Astrocyte (in vitro differentiated cells and primary cell): ENCODE data around the gene ZNF212. TPM values are rescaled to one million over a fixed set of nuclear protein-coding genes. Genes with fewer than 3 reads are reported as not detected.

Experiments
- DNase-seq: peaks from one replicate; pipeline ENCODE4 v3.0.0-alpha.2; 2010; ENCODE audit warnings: low read depth
- FAIRE-seq: peaks from 2 replicates; lab custom pipeline; 2011; peaks lifted over from hg19 to GRCh38; lab: Jason Lieb, UNC
- H2AFZ ChIP-seq: 2 replicates; pipeline ENCODE4 v1.6.0; 2012; ENCODE audit warnings: low read depth, low read length, inconsistent platforms
- H3K27ac ChIP-seq: 2 replicates; pipeline ENCODE4 v1.5.1; 2011; ENCODE audit warnings: low read depth, low read length, inconsistent platforms
- H3K27me3 ChIP-seq: 2 replicates; pipeline ENCODE4 v1.6.0; 2011; ENCODE audit warnings: low read length, inconsistent platforms; ENCODE audit not compliant: insufficient read depth
- H3K36me3 ChIP-seq: 2 replicates; pipeline ENCODE4 v1.5.1; 2011; ENCODE audit warnings: low read length, inconsistent platforms; ENCODE audit not compliant: insufficient read depth
- H3K4me1 ChIP-seq: 2 replicates; pipeline ENCODE4 v1.5.1; 2011; ENCODE audit warnings: low read length, inconsistent platforms; ENCODE audit not compliant: insufficient read depth
- H3K4me2 ChIP-seq: 2 replicates; pipeline ENCODE4 v1.6.0; 2012; ENCODE audit warnings: low read length, inconsistent platforms
- H3K4me3 ChIP-seq: 2 replicates; pipeline ENCODE4 v1.5.1; 2011; ENCODE audit warnings: low read depth, mild to moderate bottlenecking, low read length, inconsistent platforms; ENCODE audit not compliant: insufficient read depth
- H3K79me2 ChIP-seq: 2 replicates; pipeline ENCODE4 v1.6.0; 2012; ENCODE audit warnings: mild to moderate bottlenecking, low read length, inconsistent platforms; ENCODE audit not compliant: insufficient read depth
- H3K9ac ChIP-seq: 2 replicates; pipeline ENCODE4 v1.6.0; 2012; ENCODE audit warnings: mild to moderate bottlenecking, low read length, inconsistent platforms
- H3K9me3 ChIP-seq: 2 replicates; pipeline ENCODE4 v1.5.1; 2012; ENCODE audit warnings: low read depth, mild to moderate bottlenecking, low read length, inconsistent platforms; ENCODE audit not compliant: insufficient read depth
- H4K20me1 ChIP-seq: 2 replicates; pipeline ENCODE4 v1.6.0; 2012; ENCODE audit warnings: low read length, inconsistent platforms; ENCODE audit not compliant: insufficient read depth
- H3K27ac Mint-ChIP-seq: one replicate; pipeline ENCODE4 v1.8.0; 2021; ENCODE audit warnings: mild to moderate bottlenecking, mixed read lengths; ENCODE audit not compliant: unreplicated experiment
- H3K27me3 Mint-ChIP-seq: one replicate; pipeline ENCODE4 v1.8.0; 2021; ENCODE audit warnings: low read depth, mixed read lengths; ENCODE audit not compliant: unreplicated experiment
- H3K36me3 Mint-ChIP-seq: one replicate; pipeline ENCODE4 v1.8.0; 2021; ENCODE audit warnings: low read depth, mixed read lengths; ENCODE audit not compliant: unreplicated experiment
- H3K4me1 Mint-ChIP-seq: one replicate; pipeline ENCODE4 v1.8.0; 2021; ENCODE audit warnings: low read depth, mixed read lengths; ENCODE audit not compliant: unreplicated experiment
- H3K4me3 Mint-ChIP-seq: one replicate; pipeline ENCODE4 v1.8.0; 2021; ENCODE audit warnings: mild to moderate bottlenecking, moderate library complexity, mixed read lengths; ENCODE audit not compliant: unreplicated experiment
- H3K9me3 Mint-ChIP-seq: one replicate; pipeline ENCODE4 v1.8.0; 2021; ENCODE audit warnings: mild to moderate bottlenecking, mixed read lengths; ENCODE audit not compliant: unreplicated experiment
- EZH2 ChIP-seq: IDR thresholded peaks from 2 replicates; pipeline ENCODE4 v1.6.1; 2012; ENCODE audit warnings: mild to moderate bottlenecking, low read length, inconsistent platforms; ENCODE audit not compliant: insufficient read depth
- total RNA-seq: library from RNA; stranded (reverse); gene quantifications from 2 replicates; pipeline ENCODE4 v1.2.1, GENCODE V29; 2021
- TF ChIP-seq, protein P1 (sequence below): IDR thresholded peaks from 2 replicates; pipeline ENCODE4 v1.5.1; 2011; ENCODE audit warnings: low read depth, mild to moderate bottlenecking, inconsistent platforms, low read length, moderate library complexity; ENCODE audit not compliant: insufficient read depth

Gene ZNF212
- total RNA-seq, 1 donor from 2014 or later, result 8.2 TPM

DNA sequence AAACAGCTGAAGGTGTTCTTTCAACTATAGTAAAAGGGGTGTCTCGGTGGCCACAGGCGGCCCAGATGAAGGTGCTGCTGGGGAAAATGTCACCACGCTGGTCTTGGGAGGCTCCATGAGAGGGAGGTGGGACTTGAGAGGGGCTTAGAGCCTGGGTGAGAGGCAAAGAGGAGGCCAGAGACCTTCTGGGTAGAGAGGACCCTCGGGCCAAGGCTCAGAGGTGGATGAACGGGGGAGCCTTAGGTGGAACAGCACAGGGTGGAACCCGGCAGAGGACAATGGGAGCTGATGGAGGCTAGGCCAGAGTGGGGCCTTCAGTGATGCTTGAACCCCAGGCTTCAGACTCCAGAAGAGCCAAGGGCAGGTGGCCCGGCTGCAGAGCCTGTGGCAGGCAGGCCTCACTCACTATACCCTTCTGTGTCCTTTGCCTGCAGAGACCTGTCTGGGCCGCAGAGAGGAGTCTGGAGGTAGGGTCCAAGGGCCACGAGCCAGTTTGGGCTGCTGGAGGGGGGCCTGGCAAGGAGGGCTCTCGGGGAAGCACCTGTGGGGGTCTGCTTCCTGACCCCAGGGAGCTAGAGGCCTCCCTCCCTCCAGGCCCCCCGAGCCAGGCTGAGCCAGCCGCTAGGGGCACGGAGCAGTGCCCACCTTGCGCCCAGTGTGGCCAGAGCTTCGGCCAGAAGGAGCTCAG lies 54.6 kb downstream of the ZNF212 start:
- no peak overlapping the region for H3K4me3 Mint-ChIP-seq
- H4K20me1 ChIP-seq, result no peaks in the 10 kb centered on the region
- H3K27me3 ChIP-seq, result no peaks in the 10 kb centered on the region
- peaks cover 18% of the 10 kb centered on the region for H3K36me3 Mint-ChIP-seq
- H3K79me2 ChIP-seq, result no peaks in the 10 kb centered on the region
- H2AFZ ChIP-seq, result no peak overlapping the region
- H3K27ac ChIP-seq, result no peak overlapping the region
- H3K27ac Mint-ChIP-seq, result peak overlapping the region; percentile 12
- H3K9me3 Mint-ChIP-seq, result peaks cover 5% of the 10 kb centered on the region
- H3K36me3 ChIP-seq, result no peaks in the 10 kb centered on the region
- no peaks in the 10 kb centered on the region for H3K4me1 ChIP-seq
- FAIRE-seq (no peak), DNase-seq (no peak)
- H3K9ac ChIP-seq, result no peak overlapping the region
- H3K4me1 Mint-ChIP-seq, result no peaks in the 10 kb centered on the region
- TF ChIP-seq, protein P1, sequence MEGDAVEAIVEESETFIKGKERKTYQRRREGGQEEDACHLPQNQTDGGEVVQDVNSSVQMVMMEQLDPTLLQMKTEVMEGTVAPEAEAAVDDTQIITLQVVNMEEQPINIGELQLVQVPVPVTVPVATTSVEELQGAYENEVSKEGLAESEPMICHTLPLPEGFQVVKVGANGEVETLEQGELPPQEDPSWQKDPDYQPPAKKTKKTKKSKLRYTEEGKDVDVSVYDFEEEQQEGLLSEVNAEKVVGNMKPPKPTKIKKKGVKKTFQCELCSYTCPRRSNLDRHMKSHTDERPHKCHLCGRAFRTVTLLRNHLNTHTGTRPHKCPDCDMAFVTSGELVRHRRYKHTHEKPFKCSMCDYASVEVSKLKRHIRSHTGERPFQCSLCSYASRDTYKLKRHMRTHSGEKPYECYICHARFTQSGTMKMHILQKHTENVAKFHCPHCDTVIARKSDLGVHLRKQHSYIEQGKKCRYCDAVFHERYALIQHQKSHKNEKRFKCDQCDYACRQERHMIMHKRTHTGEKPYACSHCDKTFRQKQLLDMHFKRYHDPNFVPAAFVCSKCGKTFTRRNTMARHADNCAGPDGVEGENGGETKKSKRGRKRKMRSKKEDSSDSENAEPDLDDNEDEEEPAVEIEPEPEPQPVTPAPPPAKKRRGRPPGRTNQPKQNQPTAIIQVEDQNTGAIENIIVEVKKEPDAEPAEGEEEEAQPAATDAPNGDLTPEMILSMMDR, result no peak
- no peak for TF ChIP-seq EZH2
- peaks cover 4% of the 10 kb centered on the region for H3K27me3 Mint-ChIP-seq
- no peak overlapping the region for H3K4me3 ChIP-seq
- no peak overlapping the region for H3K4me2 ChIP-seq
- no peaks in the 10 kb centered on the region for H3K9me3 ChIP-seq

DNA sequence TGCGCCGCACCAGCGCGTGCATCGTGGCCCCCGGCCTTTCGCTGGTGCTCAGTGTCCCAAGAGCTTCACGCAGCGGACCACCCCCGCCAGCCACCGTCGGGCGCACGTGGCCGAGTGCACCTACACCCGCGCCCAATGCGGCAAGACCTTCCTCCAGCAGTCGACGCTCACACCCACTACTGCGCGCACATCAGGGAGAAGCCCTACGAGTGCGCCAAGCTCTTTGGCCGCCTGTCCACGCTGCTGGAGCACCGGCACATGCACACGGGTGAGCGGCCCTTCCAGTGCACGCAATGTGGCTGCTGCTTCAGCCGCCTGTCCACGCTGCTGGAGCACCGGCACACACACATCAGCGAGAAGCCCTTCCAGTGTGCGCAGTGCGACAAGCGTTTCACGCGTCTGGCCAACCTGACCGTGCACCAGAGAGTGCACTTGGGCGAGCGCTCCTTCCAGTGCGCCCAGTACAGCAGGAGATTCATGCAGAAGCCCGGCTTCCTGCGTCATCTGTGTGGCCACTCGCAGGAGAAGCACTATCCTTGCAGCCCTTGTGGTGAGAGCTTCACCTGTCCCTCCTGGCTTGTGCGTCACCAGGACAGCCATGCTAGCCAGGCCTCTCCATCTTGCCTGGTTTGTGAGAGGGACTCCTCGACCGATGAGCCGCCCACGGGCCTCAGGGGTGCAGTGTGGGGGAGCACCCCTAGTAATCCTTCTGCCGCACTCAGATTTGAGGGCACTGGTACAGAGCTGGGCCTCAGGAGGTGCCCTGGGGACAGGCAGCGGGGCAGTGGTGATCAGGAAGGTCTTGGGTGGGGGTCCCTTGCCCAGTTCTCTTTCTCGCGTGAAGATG lies 55.4 kb downstream of the ZNF212 start:
- H2AFZ ChIP-seq, result no peak overlapping the region
- peaks cover 5% of the 10 kb centered on the region for H3K9me3 Mint-ChIP-seq
- no peak for TF ChIP-seq EZH2
- TF ChIP-seq, protein P1, result no peak
- no peaks in the 10 kb centered on the region for H3K79me2 ChIP-seq
- H3K4me3 ChIP-seq, result no peak overlapping the region
- H3K4me2 ChIP-seq, result no peak overlapping the region
- no peak overlapping the region for H3K4me3 Mint-ChIP-seq
- H3K9ac ChIP-seq, result no peak overlapping the region
- no peaks in the 10 kb centered on the region for H3K36me3 ChIP-seq
- no peaks in the 10 kb centered on the region for H3K27me3 ChIP-seq
- peaks cover 4% of the 10 kb centered on the region for H3K27me3 Mint-ChIP-seq
- H3K9me3 ChIP-seq, result no peaks in the 10 kb centered on the region
- H3K27ac Mint-ChIP-seq, result no peak overlapping the region
- FAIRE-seq (no peak), DNase-seq (no peak)
- no peaks in the 10 kb centered on the region for H4K20me1 ChIP-seq
- H3K36me3 Mint-ChIP-seq, result peaks cover 18% of the 10 kb centered on the region
- no peaks in the 10 kb centered on the region for H3K4me1 Mint-ChIP-seq
- H3K4me1 ChIP-seq, result no peaks in the 10 kb centered on the region
- no peak overlapping the region for H3K27ac ChIP-seq
